DMS53 treated with DMSO at 0.1 percent for 48 hours (cell line): ENCODE results near the gene FGD3.

Experiments used
- DNase-seq: peaks from one replicate; lab custom pipeline; 2025; ENCODE audit not compliant: unreplicated experiment; lab: John Stamatoyannopoulos, UW

Gene FGD3

DNA sequence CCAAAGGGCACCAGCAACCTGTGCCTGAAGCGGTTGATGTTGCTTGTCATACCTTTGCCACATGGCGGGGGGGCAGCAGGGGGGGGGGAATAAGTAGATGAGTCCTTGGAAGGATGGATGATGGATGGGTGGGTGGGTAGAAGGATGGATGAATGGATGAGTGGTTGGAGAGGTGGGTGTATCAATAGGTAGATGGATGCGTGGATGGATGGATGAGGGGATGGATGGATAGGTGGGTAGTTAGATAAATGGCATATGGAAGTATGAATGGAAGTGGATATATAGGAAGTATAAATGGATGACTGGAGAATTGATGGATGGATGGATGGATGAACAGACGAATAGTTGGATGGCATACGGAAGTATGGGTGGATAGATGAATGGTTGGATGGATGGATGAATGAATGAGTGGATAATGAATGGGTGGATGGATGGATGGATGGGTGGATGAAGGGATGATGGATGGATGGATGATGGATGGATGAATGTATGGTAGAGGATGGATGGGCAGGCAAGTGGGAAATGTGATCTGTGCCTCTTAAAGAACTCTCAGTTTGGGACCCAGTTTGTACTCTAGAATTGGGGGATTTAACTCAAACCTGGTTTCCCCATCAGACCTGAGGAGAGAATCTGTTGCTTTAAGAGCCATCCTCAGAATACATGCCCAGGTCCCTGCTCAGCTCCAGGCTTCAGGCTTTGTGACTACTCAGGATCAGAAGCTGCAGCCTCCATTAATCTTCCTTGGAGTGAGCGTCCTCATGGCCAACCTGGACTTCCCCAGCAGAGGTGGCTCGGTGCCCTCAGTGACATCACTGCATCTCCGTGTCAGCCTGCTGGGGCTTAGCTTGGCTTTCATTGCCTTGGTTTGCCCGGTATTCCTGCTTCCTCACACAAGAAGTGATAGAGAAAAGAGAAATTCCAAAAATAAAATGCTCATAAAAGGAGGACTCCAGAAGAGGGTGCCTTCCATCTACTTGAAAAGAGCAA, 83.6 kb downstream of the FGD3 start:
- DNase-seq: no peak

DNA sequence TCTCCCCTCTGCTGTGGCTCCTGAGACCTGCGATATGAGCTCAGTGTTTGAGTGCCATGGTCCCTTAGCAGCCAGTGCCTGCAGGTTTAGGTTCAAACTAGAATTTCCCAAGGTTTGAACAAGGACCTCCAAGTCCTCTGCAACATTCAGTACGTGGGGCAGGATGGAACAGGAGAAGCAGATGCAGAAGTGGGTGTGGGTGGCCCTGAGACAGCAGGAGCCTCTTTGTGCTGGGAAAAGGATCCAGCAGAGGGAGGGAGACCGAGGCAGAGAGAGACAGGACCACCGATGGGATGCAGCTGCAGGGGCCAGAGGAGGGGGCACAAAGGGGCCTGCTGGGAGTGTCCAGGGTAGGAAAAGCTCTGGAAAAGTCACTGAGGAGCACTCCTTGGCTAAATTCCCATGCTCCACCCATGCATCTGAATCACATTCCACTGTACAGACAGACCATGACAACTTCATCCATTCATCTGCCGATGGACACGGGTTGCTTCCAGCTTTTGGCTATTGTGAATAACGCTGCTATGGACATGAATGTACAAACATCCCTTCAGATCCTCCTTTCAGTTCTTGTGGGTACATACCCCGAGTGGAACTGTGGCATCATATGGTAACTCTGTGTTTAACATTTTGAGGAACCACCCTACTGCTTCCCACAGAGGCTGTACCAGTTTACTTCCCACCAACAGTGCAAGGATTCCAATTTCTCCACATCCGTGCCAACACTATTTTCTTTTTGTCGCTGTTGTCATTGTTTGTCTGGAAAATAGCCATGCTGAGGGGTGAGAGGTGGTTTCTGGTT, 84.5 kb downstream of the FGD3 start:
- DNase-seq: no peak

DNA sequence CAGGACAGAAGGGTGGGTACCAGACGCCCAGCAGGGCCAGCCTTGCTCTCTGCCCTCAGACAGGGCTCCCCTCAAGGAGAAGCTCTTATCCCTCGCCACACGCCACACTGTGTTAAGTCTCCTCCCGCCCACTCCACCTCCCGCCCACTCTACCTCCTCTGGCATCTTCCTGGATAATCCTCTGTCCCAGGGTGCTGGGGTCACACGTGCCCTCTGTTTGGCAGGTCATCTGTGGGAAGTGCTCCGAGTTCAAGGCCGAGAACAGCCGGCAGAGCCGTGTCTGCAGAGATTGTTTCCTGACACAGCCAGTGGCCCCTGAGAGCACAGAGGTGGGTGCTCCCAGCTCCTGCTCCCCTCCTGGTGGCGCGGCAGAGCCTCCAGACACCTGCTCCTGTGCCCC, 85.2 kb downstream of the FGD3 start:
- DNase-seq: no peak

DNA sequence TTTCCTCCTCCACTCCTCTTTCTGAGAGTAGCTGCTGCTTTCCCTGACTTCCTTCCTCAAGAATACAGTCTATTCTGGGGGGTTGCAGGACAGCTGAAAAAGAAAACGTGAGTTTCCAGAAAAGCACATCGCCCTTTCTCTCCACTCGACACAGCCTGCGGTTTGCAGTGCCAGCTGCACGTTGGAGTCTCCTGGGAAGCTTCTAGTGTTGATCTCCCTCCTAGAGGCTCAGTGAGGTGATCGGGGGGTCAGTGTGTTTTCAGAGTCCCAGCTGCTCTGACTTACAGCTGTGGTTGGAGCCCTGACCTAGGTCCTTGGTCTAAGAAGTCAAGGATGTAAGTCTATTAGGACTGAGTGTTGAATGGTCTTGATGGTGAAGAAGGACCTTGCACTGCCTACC, 86.2 kb downstream of the FGD3 start:
- DNase-seq: no peak

DNA sequence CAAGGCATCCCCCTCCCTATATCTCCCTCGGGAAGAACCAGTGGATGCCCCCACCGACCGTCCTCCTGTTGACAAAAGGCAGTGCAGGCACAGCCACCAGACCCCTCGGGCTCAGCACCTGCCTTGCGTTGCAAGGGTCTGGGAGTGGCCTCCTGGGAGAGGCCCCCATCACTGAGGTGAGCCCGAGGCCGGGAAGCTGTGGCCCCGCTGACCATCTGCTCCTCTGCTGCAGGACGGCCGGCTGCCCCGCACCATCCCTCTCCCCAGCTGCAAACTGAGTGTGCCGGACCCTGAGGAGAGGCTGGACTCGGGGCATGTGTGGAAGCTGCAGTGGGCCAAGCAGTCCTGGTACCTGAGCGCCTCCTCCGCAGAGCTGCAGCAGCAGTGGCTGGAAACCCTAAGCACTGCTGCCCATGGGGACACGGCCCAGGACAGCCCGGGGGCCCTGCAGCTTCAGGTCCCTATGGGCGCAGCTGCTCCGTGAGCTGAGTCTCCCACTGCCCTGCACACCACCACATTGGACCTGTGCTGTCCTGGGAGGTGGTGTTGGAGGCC, 87.9 kb downstream of the FGD3 start:
- no peak for DNase-seq

DNA sequence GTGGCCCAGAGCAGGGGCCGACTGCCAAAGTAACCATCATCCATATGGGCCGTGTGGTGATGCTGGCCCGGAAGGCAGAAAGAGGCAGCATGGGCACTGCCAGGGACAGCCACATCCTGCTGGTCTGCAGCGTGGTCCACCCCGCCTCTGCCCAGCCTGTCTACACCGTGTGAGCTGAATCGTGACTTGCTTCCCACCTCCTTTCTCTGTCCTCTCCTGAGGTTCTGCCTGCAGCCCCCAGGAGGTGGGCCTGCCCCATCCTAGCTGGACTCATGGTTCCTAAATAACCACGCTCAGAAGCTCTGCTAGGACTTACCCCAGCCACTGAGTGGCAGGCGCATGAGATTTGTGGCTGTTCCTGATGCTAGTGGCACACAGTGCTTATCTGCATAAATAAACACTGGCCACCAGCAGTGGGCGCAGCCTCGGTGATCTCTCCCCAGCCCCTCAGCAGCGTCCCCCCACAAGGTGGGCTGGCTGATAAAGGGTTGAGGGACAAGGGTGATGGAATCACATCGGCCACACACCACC, 88.6 kb downstream of the FGD3 start:
- no peak for DNase-seq

DNA sequence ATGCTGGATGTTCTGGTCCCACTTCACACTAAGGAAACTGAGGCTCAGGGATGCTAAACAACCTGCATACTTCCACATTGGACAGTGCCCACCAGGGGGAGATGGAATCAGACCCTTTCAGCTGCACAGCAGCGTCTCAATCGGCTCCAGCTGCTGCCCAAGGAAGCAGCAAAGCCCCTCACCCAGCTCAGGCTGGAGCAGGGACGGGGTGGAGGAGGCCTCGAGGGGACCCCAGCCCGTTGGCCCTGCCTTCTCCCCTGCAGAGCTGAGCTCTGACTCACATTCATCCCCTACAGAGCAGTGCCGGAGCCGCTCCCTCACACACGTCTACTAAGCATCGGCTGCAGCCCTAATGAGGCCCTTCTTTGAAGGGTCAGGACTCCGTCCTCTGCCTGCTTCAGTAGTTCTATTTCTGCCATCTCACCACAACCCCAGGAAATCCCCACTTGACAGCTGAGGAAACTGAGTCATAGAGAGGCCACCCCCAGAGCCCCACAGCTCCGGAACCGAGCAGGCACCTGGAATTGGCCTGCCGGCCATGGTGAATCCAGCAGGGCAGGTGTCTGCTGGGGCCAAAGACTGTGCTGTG, 89.7 kb downstream of the FGD3 start:
- no peak for DNase-seq

DNA sequence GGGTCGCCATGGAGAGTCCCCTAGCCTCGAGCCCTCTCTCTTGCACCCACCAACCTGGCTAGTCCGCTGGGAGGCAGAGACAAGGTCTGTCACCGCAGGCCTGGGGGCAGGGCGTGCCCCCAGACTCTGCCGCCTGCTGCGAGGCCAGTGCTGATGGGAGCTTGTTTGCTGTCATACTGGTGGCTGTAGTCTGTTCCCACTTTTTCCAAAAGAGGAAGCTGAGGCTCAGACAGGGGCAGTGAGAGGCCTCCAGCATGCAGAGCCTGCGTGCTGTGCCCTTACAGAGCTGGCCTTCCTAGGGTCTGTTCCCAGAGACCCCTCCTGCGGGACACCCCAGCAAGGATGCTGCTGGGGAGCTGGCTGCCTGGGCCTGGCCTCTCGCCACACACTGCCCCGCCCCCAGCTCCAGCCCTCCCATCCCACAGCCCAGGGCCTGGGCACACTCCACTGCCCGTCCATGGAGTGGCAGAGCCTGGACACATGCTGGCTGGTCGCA, 90.2 kb downstream of the FGD3 start:
- no peak for DNase-seq

DNA sequence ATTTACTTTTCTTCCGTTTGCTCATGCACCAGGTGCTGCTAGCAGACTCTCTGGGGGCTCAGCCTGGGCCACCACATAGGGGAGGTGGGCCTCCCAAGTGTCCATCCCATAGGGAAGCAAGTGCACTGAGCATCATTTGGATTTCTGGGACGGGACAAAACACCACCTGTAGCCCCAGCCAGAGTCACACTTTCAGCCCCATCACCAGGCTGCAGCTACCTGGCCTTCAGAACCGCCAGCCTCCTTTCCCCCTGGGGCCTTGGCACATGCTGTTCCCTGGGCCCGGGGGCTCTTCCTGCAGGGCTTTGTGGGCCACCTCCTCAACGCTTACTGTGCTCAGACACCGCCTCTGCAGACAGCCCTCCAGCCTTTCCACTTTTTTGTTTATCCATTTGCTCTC, 91.6 kb downstream of the FGD3 start:
- no peak for DNase-seq

DNA sequence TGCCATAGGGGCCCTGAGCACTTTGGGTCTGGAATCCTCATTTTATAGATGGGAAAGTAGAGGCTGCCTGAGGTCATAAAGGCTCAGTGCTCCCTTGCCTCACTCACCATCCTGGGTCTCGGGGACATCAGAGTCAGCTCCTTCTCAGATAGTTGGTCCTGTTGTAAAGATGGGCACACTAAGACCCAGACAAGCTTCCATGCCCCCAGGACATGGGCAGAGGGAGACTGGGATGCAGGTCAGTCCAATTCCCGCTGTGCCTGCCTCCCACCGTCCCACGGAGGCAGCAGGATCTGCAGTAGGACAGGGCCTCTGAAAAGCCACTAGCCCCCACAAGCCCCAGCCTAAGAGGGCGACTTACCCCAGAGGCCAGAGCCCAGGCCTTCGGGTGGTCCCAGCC, 92.1 kb downstream of the FGD3 start:
- DNase-seq: no peak

DNA sequence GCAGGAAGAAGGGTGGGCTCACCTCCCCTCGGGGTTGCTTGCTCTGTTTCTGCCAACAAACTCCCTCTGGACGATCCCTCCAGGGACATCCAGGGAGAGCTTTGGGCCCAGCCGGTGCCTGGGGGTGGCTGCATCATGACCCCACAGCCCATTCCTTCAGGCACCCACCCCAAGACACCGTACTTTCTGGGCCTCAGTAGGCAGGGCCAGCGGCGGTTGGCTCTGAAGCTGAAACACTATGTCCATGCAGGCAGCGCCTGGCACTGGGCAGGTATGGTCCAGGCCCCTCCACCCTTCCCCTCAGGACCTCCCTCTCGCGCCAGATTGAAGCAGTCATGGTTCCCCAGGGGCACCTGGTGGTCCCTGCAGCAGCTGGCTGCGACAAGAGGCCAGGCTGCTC, 92.7 kb downstream of the FGD3 start:
- no peak for DNase-seq

DNA sequence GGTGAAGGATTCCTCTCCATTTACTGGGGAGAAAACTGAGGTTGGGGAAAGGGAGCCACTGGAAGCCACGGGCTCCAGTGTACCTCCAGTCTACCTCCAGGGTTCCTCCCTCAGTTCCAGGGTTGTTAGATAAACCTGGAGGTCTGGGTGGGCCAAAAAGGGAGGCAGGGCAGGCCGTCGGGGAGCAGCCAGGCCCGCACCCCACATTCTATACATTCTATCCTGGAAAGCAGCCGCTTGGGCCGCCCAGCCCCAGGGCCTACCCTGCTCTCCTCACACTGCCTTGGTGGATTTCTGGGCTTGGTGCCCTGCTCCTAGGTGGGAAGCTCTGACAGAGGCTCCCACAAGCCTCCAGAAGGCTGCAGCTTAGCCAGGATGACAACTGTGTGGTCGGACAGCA, 93.1 kb downstream of the FGD3 start:
- no peak for DNase-seq

DNA sequence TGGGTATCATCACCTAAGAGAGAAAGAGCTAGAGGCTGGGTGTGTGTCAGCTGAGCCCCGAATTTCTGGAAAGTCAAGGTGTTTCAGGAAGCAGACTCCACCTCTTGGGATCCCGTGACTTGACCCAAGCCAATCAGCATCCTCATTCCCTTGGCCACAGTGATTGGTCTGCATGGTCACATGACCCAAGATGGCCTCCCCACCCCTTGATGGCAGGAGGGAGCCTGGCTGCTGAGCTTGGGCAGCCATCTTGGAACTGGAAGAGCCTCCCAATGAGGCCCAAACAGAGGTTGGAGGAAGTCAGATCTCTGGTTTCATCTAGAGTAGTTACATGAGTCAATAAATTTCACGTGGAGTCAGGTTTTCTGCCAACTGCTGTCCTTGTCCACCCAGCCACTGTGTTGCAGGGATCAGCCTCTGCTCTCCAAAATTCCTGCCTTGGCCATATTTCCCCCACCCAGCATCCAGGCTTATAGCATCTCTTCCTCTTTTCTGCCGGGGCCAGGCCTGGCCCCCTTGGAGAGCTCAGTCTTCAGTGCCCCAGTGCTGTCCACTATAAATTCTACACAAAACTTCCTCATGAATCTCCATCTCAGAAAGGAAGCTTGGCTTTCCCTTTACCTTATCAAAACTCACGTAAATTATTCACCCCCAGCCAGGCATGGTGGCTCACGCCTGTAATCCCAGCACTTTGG, 93.9 kb downstream of the FGD3 start:
- DNase-seq: no peak

DNA sequence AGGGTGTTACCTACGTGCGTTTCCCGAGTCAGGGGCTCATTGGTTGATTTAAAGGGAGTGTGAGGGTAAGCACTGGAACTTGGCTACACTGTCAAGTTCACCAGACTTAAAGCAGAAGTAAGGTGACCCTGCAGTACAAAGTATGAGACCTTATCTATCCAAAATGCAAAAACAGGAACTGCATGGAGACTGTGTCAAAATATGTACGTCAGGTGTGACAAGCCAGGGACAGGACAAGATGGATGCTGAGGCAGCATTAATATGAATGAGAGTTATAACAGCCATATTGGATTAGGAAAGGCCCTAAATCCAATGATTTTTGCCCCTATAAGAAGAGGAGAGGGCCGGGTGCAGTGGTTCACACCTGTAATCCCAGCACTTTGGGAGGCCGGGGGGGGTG, 95.8 kb downstream of the FGD3 start:
- no peak for DNase-seq

DNA sequence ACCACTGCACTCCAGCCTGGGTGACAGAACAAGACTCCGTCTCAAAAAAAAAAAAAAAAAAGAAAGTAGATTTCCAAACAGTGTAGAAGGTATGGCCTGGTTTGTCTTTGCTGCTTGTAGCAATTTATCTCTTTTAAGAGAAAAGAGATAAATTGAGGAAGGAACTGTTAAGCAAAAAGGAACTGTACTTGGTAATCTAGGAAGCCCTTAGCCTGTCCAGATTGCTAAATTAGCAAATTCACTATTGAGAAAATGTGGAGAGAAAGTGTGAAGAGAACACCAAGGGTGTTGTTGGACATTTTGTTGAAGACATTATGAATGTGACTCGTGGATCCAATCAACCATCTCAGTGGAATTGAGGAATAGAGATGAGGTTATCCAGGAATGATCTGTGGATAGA, 98.2 kb downstream of the FGD3 start:
- no peak for DNase-seq

DNA sequence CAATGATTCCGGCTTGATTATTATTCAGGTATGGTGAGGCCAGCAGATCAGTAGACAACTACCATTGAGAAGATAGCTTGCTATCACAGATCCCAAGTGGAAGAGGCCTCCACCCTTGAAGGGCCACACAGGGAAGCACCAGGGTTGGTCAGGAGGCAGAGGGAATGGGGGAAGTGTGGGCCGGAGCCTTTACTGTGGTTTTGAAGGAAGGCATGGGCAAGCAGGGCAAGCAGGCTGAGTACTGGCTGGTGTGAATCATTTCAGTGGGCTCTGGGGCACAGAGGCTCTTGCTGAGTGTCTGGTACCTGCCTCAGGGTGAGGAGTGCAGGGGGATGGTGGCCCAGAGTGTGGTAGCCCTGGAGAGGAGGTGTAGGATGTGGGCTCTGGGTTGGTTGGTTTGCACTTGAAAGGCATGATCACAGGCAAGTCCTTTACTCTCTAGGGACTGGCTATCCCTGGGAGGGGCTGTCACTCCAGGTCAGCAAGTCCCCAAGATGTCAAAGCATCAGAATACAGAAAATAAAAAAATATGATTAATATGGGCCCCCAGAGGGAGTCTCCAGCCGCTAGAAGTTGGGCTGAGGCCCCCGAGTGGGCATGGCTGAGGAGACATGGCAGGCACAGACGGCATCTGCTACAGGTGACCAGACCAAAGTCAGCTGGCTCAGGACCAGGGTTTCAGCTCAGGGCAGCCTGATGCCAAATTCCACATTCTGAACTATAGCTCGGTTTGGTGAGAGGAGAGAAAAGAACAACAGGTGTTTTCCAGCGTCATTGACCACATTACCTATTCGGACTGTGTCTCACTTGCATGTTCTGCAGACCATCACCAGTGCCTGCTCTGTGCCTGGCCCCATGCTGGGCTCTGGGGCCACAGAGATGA, 101.5 kb downstream of the FGD3 start:
- DNase-seq: no peak

DNA sequence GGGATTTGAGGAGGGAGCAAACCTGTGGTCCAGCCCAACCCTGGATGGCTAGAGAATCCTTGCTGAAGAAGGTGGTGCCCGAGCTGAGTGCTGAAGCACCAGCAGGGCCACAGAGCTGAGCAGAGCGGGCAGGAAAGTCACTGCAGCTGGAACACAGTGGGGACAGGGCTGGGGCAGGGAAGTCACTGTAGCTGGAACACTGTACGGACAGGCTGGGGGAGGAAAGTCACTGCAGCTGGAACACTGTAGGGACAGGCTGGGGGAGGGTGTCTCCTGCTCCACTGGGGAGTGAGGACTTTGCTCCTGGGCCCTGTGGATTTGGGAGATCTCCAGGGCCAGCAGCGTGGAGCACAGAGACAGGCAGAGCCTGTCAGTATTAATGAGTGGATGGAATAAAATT, 102.2 kb downstream of the FGD3 start:
- no peak for DNase-seq

DNA sequence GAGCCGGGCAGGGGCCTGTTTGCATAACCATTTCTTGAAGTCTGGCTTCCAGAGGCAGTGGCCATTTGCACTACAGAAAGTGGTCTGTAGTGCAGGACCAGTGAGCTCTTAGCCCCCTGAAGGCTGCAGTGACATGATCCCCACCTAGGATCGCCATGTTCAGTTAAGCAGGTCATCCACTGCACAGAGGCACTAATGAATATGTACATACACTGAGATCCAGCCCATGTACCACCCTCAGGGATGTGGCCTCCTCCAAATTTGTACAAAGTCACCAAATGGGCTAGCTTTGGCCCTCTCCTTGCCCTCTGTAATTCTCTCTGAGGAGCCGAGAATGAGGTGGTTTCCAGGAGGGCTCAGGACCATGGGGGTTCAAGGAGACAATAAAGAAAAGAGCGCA, 102.9 kb downstream of the FGD3 start:
- no peak for DNase-seq

DNA sequence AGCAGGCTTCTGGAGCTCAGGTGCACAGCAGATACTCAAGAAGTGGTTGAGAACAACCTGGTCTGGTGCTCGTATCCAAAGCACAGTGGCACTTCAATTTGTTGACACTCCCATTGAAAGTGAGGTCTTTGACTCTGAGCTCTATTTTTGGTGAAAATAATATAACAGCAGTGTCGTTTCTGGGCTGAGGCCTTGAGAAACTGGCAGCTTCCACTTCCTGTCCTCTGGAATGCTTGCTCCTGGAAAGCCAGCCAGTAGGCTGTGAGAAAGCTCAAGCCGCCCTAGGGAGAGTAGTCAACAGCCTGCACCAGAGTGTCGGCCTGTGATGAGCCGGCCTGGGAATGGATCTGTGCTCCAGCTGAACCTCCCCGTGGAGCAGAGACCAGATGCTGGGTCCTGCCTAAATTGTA, 104.4 kb downstream of the FGD3 start:
- DNase-seq: no peak
